Right lobe of liver (tissue), 6 donors: ENCODE data around the gene HNRNPUL1. TPM values are rescaled to one million over a fixed set of nuclear protein-coding genes. Genes with fewer than 3 reads are reported as not detected.

Source experiments
- ATAC-seq, 4 donors: fragments of 200-7000 bp; cut with Tn5 transposase; one replicate each; pipeline ENCODE4 v1.9.1; 2020; ENCODE audit warnings: mild to moderate bottlenecking in 4 of 4, moderate library complexity in 4 of 4
- DNase-seq, 3 donors: peaks; one replicate each; pipeline ENCODE4 v3.0.0-alpha.2; 2020
- H3K27ac ChIP-seq, 3 donors: fragments of 200-600 bp; one replicate each; pipeline ENCODE4 v1.8.0; 2022
- H3K27me3 ChIP-seq, 2 donors: fragments of 200-600 bp; one replicate each; pipeline ENCODE4 v1.8.0; 2022
- H3K36me3 ChIP-seq, 4 donors: fragments of 200-600 bp; sonication (generic) in 1 of 4; one replicate each; pipeline versions ENCODE4 v1.5.1 to v1.8.0; 2017 to 2022; ENCODE audit warnings: control low read depth in 1 of 4
- H3K4me1 ChIP-seq, 4 donors: fragments of 200-600 bp; sonication (generic) in 1 of 4; one replicate each; pipeline versions ENCODE4 v1.5.1 to v1.8.0; 2017 to 2022; ENCODE audit warnings: control low read depth in 1 of 4
- H3K4me3 ChIP-seq, 3 donors: fragments of 200-600 bp; one replicate each; pipeline ENCODE4 v1.8.0; 2022
- H3K9me3 ChIP-seq, 4 donors: fragments of 200-600 bp; sonication (generic) in 1 of 4; one replicate each; pipeline versions ENCODE4 v1.5.1 to v1.8.0; 2017 to 2022; ENCODE audit warnings: control low read depth in 1 of 4
- CTCF ChIP-seq, 4 donors: fragments of 200-600 bp in 3 of 4; fragments of 450-650 bp in 1 of 4; IDR thresholded peaks; one replicate each; pipeline versions ENCODE4 v1.5.1 to v1.8.0; 2016 to 2022; ENCODE audit warnings: antibody characterized with exemption in 4 of 4, mild to moderate bottlenecking in 2 of 4
- POLR2A ChIP-seq: fragments of 450-650 bp; IDR thresholded peaks from one replicate; pipeline ENCODE4 v1.6.1; 2017; ENCODE audit warnings: antibody characterized with exemption, mild to moderate bottlenecking
- WGBS: methylation state at CpG from one replicate; pipeline ENCODE4 v1.1.6; 2018; ENCODE audit warnings: low coverage, low lambda C conversion rate; ENCODE audit not compliant: insufficient coverage; ENCODE audit errors: missing lambda C conversion rate; 5-methylcytosine and 5-hydroxymethylcytosine counted together
- intact Hi-C, 2 donors: fragments of 100-400 bp; cut with DNase I; formaldehyde crosslinking; loops; one replicate each; pipeline versions ENCODE4 v1.11.2 to v1.14.1; 2022
- total RNA-seq, 6 experiments: library from RNA; depleted of rRNA in 2 of 6; stranded (reverse); fragments of >200 nt in 2 of 6; fragmentation: NEBNext Ultra II Directional in 3 of 6; extraction: Animal tissue kit (Norgen Biotek cat#: 25700) in 3 of 6; gene quantifications; one replicate each; pipeline versions ENCODE4 v1.1.0 to v1.2.4, GENCODE V29; 2016 to 2023
- donor health status: DM: no; HTN: yes; CAD: no.
- donor health status: DM: no; HTN: no; CAD: no.
- donor health status: DM: no; HTN: no; CAD: no.
- donor health status: DM: no; HTN: yes; CAD: no.
- donor health status: DM: no; HTN: yes; CAD: no.

The HNRNPUL1 gene
- total RNA-seq, 6 experiments from 2014 or later, result 53.5 to 70.0 (median 61.8) TPM

GRCh38 chr19:41321204-41321599 is 57.0 kb downstream of the HNRNPUL1 start:
- ATAC-seq (no peak), DNase-seq (peak in 1 of 3 donors; percentile 44)
- Histone ChIP-seq H3K4me1 (peaks cover 0 to 14% (median 5%) of the 10 kb centered on the region in 4 donors), H3K4me3 (no peak overlapping the region), H3K9me3 (no peaks in the 10 kb centered on the region), H3K27me3 (no peaks in the 10 kb centered on the region), H3K27ac (no peak overlapping the region), H3K36me3 (peaks cover 10 to 28% (median 16%) of the 10 kb centered on the region in 4 donors)
- no peak for TF ChIP-seq CTCF (IDR thresholded peaks at IDR 0.05)
- TF ChIP-seq POLR2A, result no peak
- intact Hi-C loops, result no loop called here
- 81% methylated on average over 2 of the region's 7 CpGs for WGBS

GRCh38 chr19:41321600-41322270 is 57.6 kb downstream of the HNRNPUL1 start:
- Histone ChIP-seq H3K27me3 (no peaks in the 10 kb centered on the region), H3K4me3 (no peak overlapping the region), H3K9me3 (no peaks in the 10 kb centered on the region), H3K27ac (peak overlapping the region in 1 of 3 donors; percentile 11), H3K36me3 (peaks cover 5 to 22% (median 11%) of the 10 kb centered on the region in 4 donors), H3K4me1 (peaks cover 0 to 16% (median 5%) of the 10 kb centered on the region in 4 donors)
- TF ChIP-seq POLR2A (no peak), CTCF (IDR thresholded peaks at IDR 0.05) (peak; percentile 49 to 60 (median 56))
- ATAC-seq (peak; percentile 30 to 54 (median 50)), DNase-seq (peak in 2 of 3 donors; percentile 40 to 53)
- intact Hi-C loops, result no loop called here
- 59% methylated on average over 3 of the region's 10 CpGs for WGBS

GRCh38 chr19:41322451-41322850 is 58.3 kb downstream of the HNRNPUL1 start:
- ATAC-seq (no peak), DNase-seq (peak in 2 of 3 donors; percentile 27 to 44)
- H3K27ac ChIP-seq, result peak overlapping the region in 1 of 3 donors; percentile 57
- no peak overlapping the region for H3K4me3 ChIP-seq
- intact Hi-C loops, result no loop called here
- H3K27me3 ChIP-seq, result no peaks in the 10 kb centered on the region
- H3K36me3 ChIP-seq, result peaks cover 0 to 15% (median 4%) of the 10 kb centered on the region in 4 donors
- no peaks in the 10 kb centered on the region for H3K9me3 ChIP-seq
- peaks cover 0 to 22% (median 5%) of the 10 kb centered on the region in 4 donors for H3K4me1 ChIP-seq
- TF ChIP-seq POLR2A (no peak), CTCF (IDR thresholded peaks at IDR 0.05) (no peak)
- WGBS, result 88% methylated on average over 8 of the region's 11 CpGs

GRCh38 chr19:41323023-41323422 is 58.9 kb downstream of the HNRNPUL1 start:
- ATAC-seq, result no peak
- intact Hi-C loops, result no loop called here
- Histone ChIP-seq H3K4me1 (peaks cover 0 to 22% (median 5%) of the 10 kb centered on the region in 4 donors), H3K36me3 (peaks cover 0 to 10% (median 3%) of the 10 kb centered on the region in 4 donors), H3K27me3 (no peaks in the 10 kb centered on the region), H3K9me3 (no peaks in the 10 kb centered on the region), H3K27ac (peak overlapping the region in 1 of 3 donors; percentile 57), H3K4me3 (no peak overlapping the region)
- TF ChIP-seq CTCF (IDR thresholded peaks at IDR 0.05), result no peak
- no peak for TF ChIP-seq POLR2A
- 12% methylated on average over 5 of the region's 7 CpGs for WGBS
- DNase-seq, result peak in 2 of 3 donors; percentile 33 to 53
